ENCODE results near the gene RCSD1. TPM values are rescaled to one million over a fixed set of nuclear protein-coding genes. Genes with fewer than 3 reads are reported as not detected.

The RCSD1 gene
- total and polyA plus RNA-seq, 10 of the 15 experiments (the other 5 are each of a cell fraction or from before 2014, with no cell fraction given): 11.4 to 78.3 (median 71.6) TPM

GRCh38 chr1:167668108-167668507 lies 38.1 kb downstream of the RCSD1 start (continued):
- TF ChIP-seq EP300 (IDR thresholded peaks at IDR 0.05; ENCODE audit: borderline replicate concordance in 1 of 2, control insufficient read depth in 1 of 2, low read depth in 2 of 2, low read length in 2 of 2) (peak in 1 of 2 experiments; percentile 51; a peak in 1 of 4 replicates), POU2F2 (IDR thresholded peaks at IDR 0.05; ENCODE audit: borderline replicate concordance, low read depth, low read length) (no peak), MYC (IDR thresholded peaks at IDR 0.05; ENCODE audit: insufficient read depth, insufficient read length, insufficient replicate concordance, low read length, severe bottlenecking) (no peak), ZSCAN29 (IDR thresholded peaks at IDR 0.05) (no peak), SMC3 (IDR thresholded peaks at IDR 0.05; ENCODE audit: borderline replicate concordance, low read length) (no peak), BHLHE40 (IDR thresholded peaks at IDR 0.05; ENCODE audit: borderline replicate concordance in 1 of 2, low read depth in 2 of 2, low read length in 1 of 2) (0 out of 4 replicates have a peak, but pooled peaks of 1 of the 2 experiments have one; percentile 29), RAD21 (IDR thresholded peaks at IDR 0.05; ENCODE audit: insufficient read depth, low read depth, low read length) (no peak), PML (IDR thresholded peaks at IDR 0.05; ENCODE audit: low read length) (0 out of 2 replicates have a peak, but pooled peaks have one; percentile 41), CEBPZ (IDR thresholded peaks at IDR 0.05; ENCODE audit: low read depth, low read length) (no peak), RFX5 (IDR thresholded peaks at IDR 0.05; ENCODE audit: low read depth, low read length) (no peak), ZZZ3 (IDR thresholded peaks at IDR 0.05; ENCODE audit: control insufficient read depth, insufficient read length, low read depth) (no peak), ETV6 (conservative IDR thresholded peaks at IDR 0.05 in 1 of 2, IDR thresholded peaks at IDR 0.05 in 1 of 2; ENCODE audit: borderline replicate concordance in 1 of 2, low read depth in 1 of 2) (no peak), MEF2A (IDR thresholded peaks at IDR 0.05; ENCODE audit: insufficient read depth, low read depth, low read length) (0 out of 2 replicates have a peak, but pooled peaks have one; percentile 29), HDAC2 (IDR thresholded peaks at IDR 0.05) (no peak), RELB (IDR thresholded peaks at IDR 0.05; ENCODE audit: low read depth) (peak; percentile 44; the same call in 1 of the 2 replicates)
- TF ChIP-seq, protein P1, sequence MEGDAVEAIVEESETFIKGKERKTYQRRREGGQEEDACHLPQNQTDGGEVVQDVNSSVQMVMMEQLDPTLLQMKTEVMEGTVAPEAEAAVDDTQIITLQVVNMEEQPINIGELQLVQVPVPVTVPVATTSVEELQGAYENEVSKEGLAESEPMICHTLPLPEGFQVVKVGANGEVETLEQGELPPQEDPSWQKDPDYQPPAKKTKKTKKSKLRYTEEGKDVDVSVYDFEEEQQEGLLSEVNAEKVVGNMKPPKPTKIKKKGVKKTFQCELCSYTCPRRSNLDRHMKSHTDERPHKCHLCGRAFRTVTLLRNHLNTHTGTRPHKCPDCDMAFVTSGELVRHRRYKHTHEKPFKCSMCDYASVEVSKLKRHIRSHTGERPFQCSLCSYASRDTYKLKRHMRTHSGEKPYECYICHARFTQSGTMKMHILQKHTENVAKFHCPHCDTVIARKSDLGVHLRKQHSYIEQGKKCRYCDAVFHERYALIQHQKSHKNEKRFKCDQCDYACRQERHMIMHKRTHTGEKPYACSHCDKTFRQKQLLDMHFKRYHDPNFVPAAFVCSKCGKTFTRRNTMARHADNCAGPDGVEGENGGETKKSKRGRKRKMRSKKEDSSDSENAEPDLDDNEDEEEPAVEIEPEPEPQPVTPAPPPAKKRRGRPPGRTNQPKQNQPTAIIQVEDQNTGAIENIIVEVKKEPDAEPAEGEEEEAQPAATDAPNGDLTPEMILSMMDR (IDR thresholded peaks at IDR 0.05 in 2 of 3, conservative IDR thresholded peaks at IDR 0.05 in 1 of 3; ENCODE audit: control insufficient read depth in 2 of 3, extremely low read depth in 1 of 3, insufficient read depth in 1 of 3, low read depth in 3 of 3, low read length in 3 of 3): no peak

Data from GM12878 (cell line).